GM21423 (cell line): Measurements from ENCODE around the gene GPR32.
"Not testable (repeated sequence)": the region's sequence is repeated elsewhere in the genome, so short reads cannot be mapped to it uniquely, and the experiment has no call there.

Experiments
- ATAC-seq: cut with Tn5 transposase; IDR thresholded peaks from one replicate; pipeline ENCODE4 v1.9.1; 2021; ENCODE audit warnings: mild to moderate bottlenecking, moderate library complexity; ENCODE audit not compliant: unreplicated experiment

Gene GPR32

GRCh38 chr19:50770164-50770563, at the start of gene GPR32:
GPR32 (plus strand) TSS chr19:50770464; CDS start chr19:50770601, 137 bp downstream.
- not testable (repeated sequence) for ATAC-seq

GRCh38 chr19:50720921-50721381, 49.3 kb upstream of the GPR32 start:
- no peak for ATAC-seq

- no peak for ATAC-seq
Observed at GRCh38 chr19:50721441-50722137, 48.7 kb upstream of the GPR32 start.

- no peak for ATAC-seq
Observed at GRCh38 chr19:50722201-50723013, 47.9 kb upstream of the GPR32 start.

GRCh38 chr19:50723069-50723468, 47.2 kb upstream of the GPR32 start, which contains the start of gene CLEC11A:
CLEC11A (plus strand) TSS chr19:50723364; CDS start chr19:50723526, 162 bp downstream.
- ATAC-seq: no peak

- no peak for ATAC-seq
Observed at GRCh38 chr19:50723735-50724521, 46.3 kb upstream of the GPR32 start.

GRCh38 chr19:50724522-50725217, 45.6 kb upstream of the GPR32 start:
- ATAC-seq: peak; percentile 80

- ATAC-seq: no peak
Observed at GRCh38 chr19:50725218-50725910, 44.9 kb upstream of the GPR32 start.

GRCh38 chr19:50725911-50726230, 44.4 kb upstream of the GPR32 start:
- no peak for ATAC-seq

- no peak for ATAC-seq
Observed at GRCh38 chr19:50728084-50728737, 42.1 kb upstream of the GPR32 start.

- no peak for ATAC-seq
Observed at GRCh38 chr19:50729894-50730293, 40.4 kb upstream of the GPR32 start.

- ATAC-seq: no peak
Observed at GRCh38 chr19:50735869-50736268, 34.4 kb upstream of the GPR32 start.

- ATAC-seq: no peak
Observed at GRCh38 chr19:50736338-50736737, 33.9 kb upstream of the GPR32 start.

GRCh38 chr19:50739132-50739913, 30.9 kb upstream of the GPR32 start:
- no peak for ATAC-seq

GRCh38 chr19:50739914-50740426, 30.3 kb upstream of the GPR32 start:
- no peak for ATAC-seq

- no peak for ATAC-seq
Observed at GRCh38 chr19:50741179-50741933, 28.9 kb upstream of the GPR32 start.

GRCh38 chr19:50743537-50743936, 26.7 kb upstream of the GPR32 start:
- no peak for ATAC-seq

- no peak for ATAC-seq
Observed at GRCh38 chr19:50745221-50745620, 25.0 kb upstream of the GPR32 start.
